ENCODE measurements around the gene EPOP.
"Not testable (repeated sequence)": the region's sequence is repeated elsewhere in the genome, so short reads cannot be mapped to it uniquely, and the experiment has no call there.

Gene EPOP

GRCh38 chr17:38653230-38653629 lies 21.5 kb downstream of the EPOP start:
- no peak for DNase-seq (ENCODE audit: low spot score)

- DNase-seq (ENCODE audit: low spot score), result not testable (repeated sequence)
Measured at GRCh38 chr17:38650653-38651173, 24.0 kb downstream of the EPOP start.

GRCh38 chr17:38637951-38638350 lies 36.8 kb downstream of the EPOP start:
- no peak for DNase-seq (ENCODE audit: low spot score)

GRCh38 chr17:38636054-38636453 lies 38.7 kb downstream of the EPOP start:
- no peak for DNase-seq (ENCODE audit: low spot score)

GRCh38 chr17:38632334-38632733 lies 42.4 kb downstream of the EPOP start:
- DNase-seq (ENCODE audit: low spot score), result no peak

GRCh38 chr17:38628441-38628840 lies 46.3 kb downstream of the EPOP start:
- DNase-seq (ENCODE audit: low spot score), result no peak

- DNase-seq (ENCODE audit: low spot score), result no peak
Measured at GRCh38 chr17:38627957-38628356, 46.8 kb downstream of the EPOP start.

- not testable (repeated sequence) for DNase-seq (ENCODE audit: low spot score)
Measured at GRCh38 chr17:38626606-38627226, 48.0 kb downstream of the EPOP start.

GRCh38 chr17:38625482-38625881 lies 49.3 kb downstream of the EPOP start:
- DNase-seq (ENCODE audit: low spot score), result no peak

- DNase-seq (ENCODE audit: low spot score), result not testable (repeated sequence)
Measured at GRCh38 chr17:38624782-38625355, 49.9 kb downstream of the EPOP start.

Data from LoVo (cell line).